HL-60 (cell line): ENCODE data around the gene FCGBP.

Source experiments
- DNase-seq, 2 experiments: peaks; one replicate each; pipeline ENCODE4 v3.0.0-alpha.2; 2010 to 2020; ENCODE audit warnings: low read depth in 1 of 2, low spot score in 1 of 2
- H3K27ac ChIP-seq: fragments of 250-450 bp; sonication (Bioruptor Pico); replicated peaks from 2 replicates; pipeline ENCODE4 v1.5.1; 2020; ENCODE audit warnings: mild to moderate bottlenecking, moderate library complexity
- H3K27me3 ChIP-seq: fragments of 250-450 bp; sonication (Bioruptor Pico); 2 replicates; pipeline ENCODE4 v1.5.1; 2021; ENCODE audit warnings: mild to moderate bottlenecking, moderate library complexity; ENCODE audit not compliant: insufficient read depth, poor library complexity, severe bottlenecking
- H3K4me3 ChIP-seq: replicated peaks from 2 replicates; pipeline ENCODE4 v1.5.1; 2011; ENCODE audit warnings: mild to moderate bottlenecking, control low read depth, low read length; ENCODE audit not compliant: insufficient read depth
- CTCF ChIP-seq: IDR thresholded peaks from one replicate; pipeline ENCODE4 v1.5.1; 2011; ENCODE audit warnings: low read length, control low read depth, inconsistent platforms; ENCODE audit not compliant: insufficient read depth
- GABPA ChIP-seq: IDR thresholded peaks from 2 replicates; pipeline ENCODE4 v1.6.1; 2012; ENCODE audit warnings: low read depth
- POLR2AphosphoS5 ChIP-seq: IDR thresholded peaks from 2 replicates; pipeline ENCODE4 v1.6.1; 2012; ENCODE audit warnings: low read depth
- REST ChIP-seq: IDR thresholded peaks from 2 replicates; pipeline ENCODE4 v1.6.1; 2012; ENCODE audit warnings: low read depth; ENCODE audit not compliant: insufficient replicate concordance
- SPI1 ChIP-seq: IDR thresholded peaks from 2 replicates; pipeline ENCODE4 v1.6.1; 2012; ENCODE audit warnings: low read depth, mild to moderate bottlenecking, borderline replicate concordance

Gene FCGBP

GRCh38 chr19:39919976-39920375, 14.5 kb downstream of the FCGBP start:
- H3K27ac ChIP-seq, result no peak overlapping the region
- no peak for DNase-seq
- H3K27me3 ChIP-seq, result no peaks in the 10 kb centered on the region
- TF ChIP-seq REST, result no peak
- no peak for TF ChIP-seq POLR2AphosphoS5
- no peak for TF ChIP-seq SPI1
- TF ChIP-seq GABPA, result no peak
- TF ChIP-seq CTCF, result no peak
- no peak overlapping the region for H3K4me3 ChIP-seq

GRCh38 chr19:39918183-39918651, 16.2 kb downstream of the FCGBP start:
- Histone ChIP-seq H3K27ac (no peak overlapping the region), H3K27me3 (no peaks in the 10 kb centered on the region), H3K4me3 (no peak overlapping the region)
- no peak for TF ChIP-seq CTCF
- TF ChIP-seq SPI1, result no peak
- TF ChIP-seq GABPA, result no peak
- TF ChIP-seq REST, result no peak
- no peak for TF ChIP-seq POLR2AphosphoS5
- DNase-seq, result no peak

- Histone ChIP-seq H3K27ac (no peak overlapping the region), H3K4me3 (no peak overlapping the region), H3K27me3 (no peaks in the 10 kb centered on the region)
- no peak for DNase-seq
- TF ChIP-seq POLR2AphosphoS5 (no peak), SPI1 (no peak), CTCF (no peak), REST (no peak), GABPA (no peak)
These were observed 16.8 kb downstream of the FCGBP start for GRCh38 chr19:39917561-39918182.
